Hindlimb muscle (tissue), 1 donor: ENCODE results near the gene GPHB5. TPM values are rescaled to one million over a fixed set of nuclear protein-coding genes. Genes with fewer than 3 reads are reported as not detected.
"Not testable (repeated sequence)": the region's sequence is repeated elsewhere in the genome, so short reads cannot be mapped to it uniquely, and the experiment has no call there.

Source experiments
- DNase-seq: peaks from one replicate; pipeline ENCODE4 v3.0.0-alpha.2; 2013
- polyA plus RNA-seq: library from polyadenylated mRNA; unstranded; fragments of 120-200 nt; gene quantifications from one replicate; pipeline ENCODE4 v1.2.1, GENCODE V29; 2013; ENCODE audit not compliant: insufficient read length

The GPHB5 gene, protein sequence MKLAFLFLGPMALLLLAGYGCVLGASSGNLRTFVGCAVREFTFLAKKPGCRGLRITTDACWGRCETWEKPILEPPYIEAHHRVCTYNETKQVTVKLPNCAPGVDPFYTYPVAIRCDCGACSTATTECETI
- not detected for polyA plus RNA-seq

DNA sequence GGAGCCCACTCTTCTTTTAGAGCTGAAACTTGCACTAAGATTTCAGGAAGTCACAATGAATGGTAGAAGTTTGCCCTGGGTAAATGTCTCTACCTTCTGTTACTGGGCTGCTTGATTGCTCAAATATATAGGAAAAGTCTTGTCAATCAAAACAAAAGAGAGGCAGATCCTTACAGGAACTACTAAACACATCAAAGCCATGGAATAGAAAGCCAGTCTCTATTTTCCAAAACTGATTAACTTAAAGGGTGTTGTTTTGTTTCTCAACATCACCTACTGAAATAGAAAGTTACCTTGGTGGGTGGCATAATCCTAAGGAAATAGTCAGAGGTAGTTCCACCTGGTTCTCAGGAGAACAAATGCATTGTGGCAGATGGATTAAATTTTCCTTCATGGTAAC lies at the start of gene GPHB5:
Gene GPHB5 (minus strand): TSS at position 101 of the 400 bp plus-strand sequence. CDS start 1,086 bp downstream, outside the sequence.
- no peak for DNase-seq

DNA sequence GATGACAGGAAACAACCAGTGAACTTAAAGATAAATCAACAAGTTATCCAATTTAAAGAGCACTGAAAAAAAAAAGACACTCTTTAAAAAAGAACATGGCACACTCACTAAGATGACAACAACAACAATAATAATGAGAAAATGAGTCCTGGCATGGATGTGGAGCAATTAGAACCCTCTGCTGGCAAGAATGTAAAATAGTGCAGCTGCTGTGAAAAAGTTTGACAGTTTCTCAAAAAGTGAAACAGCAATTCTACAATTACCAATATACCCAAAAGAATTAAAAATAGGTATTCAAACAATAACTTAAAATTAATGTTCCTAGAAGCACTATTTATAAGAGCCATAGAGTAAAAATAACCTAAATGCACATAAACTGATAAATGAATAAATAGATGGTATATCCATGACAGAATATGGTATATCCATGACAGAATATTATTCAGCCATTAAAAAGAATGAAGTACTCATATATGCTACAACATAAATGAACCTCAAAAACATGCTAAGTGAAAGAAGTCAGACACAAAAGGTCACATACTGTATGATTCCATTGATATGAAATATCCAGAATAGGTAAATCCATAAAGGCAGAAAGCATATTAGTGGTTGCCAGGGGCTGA lies 49.1 kb upstream of the GPHB5 start:
- DNase-seq: no peak

GRCh38 chr14:63362389-63362819 lies 43.7 kb upstream of the GPHB5 start:
- no peak for DNase-seq

- no peak for DNase-seq
Observed at GRCh38 chr14:63361790-63362189, 43.1 kb upstream of the GPHB5 start.

DNA sequence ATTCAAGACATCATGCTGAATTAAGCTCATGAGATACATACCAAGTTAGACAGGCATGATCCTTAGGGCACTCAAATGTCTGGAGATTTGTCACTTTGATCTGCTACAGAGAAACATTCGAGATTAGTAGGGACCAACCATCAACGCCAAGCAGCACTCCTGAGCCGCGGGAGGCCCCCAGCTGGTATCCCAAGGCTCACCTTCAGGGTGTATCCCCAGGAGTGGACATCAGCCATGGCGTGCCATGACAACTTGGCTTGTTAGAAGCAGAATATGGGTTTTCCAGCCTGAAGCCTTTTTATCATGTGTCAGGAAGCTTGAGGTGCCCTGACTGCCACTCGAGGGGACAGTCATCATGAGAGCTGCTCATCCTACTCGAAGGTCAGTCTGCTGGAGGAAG lies 39.1 kb upstream of the GPHB5 start:
- DNase-seq: no peak

- no peak for DNase-seq
Observed at GRCh38 chr14:63345826-63346225, 27.1 kb upstream of the GPHB5 start.

GRCh38 chr14:63344336-63344735 lies 25.6 kb upstream of the GPHB5 start:
- DNase-seq: no peak

DNA sequence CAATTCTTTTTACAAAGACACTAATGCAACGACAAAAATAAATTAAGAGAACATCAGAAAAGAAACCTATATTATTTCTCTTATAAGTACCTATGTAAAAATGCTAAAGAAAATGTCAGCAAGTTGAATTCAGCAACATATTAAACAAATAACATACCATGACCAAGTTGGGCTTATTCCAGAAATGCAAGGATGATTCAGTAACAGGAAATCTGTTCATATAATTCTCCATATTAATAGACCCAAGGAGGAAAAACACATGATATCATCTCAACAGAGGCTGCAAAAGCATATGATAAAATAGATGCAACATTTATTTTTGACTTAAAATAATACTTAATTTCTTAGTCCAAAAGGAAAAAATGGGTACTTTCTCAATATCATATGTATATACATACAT lies 25.1 kb upstream of the GPHB5 start:
- no peak for DNase-seq

DNA sequence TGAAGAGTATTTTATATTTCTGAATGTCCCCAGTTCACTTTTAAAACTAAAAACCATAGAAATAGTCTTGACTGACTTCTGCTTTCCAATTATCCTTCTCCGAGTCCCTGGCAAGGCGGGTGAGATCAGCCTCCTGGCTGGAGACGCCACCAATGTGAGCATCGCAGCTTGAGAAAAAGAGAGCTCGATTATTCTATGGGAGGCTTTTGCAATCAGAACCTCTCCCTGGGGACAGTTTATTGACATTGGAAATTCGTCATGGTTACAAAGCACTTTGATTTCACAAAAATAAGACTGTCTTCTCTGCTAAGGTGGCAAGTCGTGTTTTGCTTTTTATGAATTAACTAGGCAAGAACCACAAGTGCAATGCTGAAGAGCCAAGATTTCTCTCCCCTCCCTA lies 23.6 kb upstream of the GPHB5 start:
- DNase-seq: no peak

- no peak for DNase-seq
Observed at GRCh38 chr14:63328787-63329737, 10.3 kb upstream of the GPHB5 start.

GRCh38 chr14:63326840-63327239 lies 8.1 kb upstream of the GPHB5 start:
- no peak for DNase-seq

DNA sequence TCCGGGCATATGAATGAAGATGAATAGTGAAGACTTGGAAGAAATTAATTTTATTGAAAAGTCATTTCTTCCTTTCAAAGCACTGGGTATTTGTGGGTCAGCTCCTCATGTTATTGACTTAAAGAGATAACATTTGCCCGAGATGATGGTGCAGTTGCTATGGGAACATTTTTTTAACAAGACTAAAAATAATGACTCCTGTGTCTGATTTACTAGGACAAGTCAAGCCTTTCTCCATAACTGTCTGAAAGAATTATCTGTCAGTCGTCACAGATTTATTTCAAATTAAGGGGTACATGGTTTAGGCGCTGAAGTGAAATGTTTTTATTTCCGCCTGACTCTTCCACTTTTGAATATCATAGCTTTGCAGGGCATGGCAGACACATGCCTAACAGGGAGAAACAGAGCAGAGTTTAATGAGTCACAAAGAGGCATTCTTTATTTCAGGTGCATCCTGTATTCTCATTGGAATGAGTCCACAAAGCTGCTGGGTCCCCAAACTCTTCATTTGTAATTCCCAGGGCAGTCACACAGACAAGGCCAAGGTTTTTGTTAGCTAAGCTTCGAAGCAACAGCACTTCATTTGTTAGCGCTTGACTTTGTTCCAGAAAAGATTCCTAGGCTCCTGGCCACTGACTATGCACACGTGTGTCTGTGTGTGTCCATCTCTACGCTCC lies 4.3 kb upstream of the GPHB5 start:
- DNase-seq: peak; percentile 45

GRCh38 chr14:63322472-63322871 lies 3.7 kb upstream of the GPHB5 start:
- DNase-seq: no peak

DNA sequence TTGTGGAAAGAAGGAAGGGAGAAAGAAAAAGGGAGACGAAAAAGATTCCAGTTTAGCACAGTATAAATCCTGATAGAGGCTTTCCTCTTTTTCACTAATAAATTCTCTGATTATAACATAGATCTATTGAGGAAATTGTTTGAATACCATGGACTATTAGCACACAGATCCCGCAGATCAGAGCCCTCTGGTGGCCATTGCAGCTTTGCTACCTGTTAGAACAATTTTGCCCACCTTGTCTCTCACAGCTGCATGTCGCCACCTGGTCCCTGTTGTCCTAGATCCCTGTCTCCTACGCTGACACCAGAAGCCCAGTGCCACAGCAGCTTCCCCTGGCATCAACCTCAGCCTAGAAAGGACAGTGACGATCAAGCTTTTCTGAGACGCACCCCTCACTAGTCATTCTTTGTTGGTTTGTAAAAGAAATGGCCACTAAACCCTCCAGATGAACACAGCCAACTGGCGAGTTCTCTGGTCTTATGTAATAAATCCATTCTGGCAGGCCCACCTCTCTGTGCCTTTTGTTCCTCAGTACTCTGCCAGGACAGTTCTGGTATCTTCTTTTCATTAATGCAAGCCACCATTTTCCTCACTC lies 9.9 kb downstream of the GPHB5 start:
- DNase-seq: no peak

- not testable (repeated sequence) for DNase-seq
Observed at GRCh38 chr14:63304429-63304828, 14.3 kb downstream of the GPHB5 start.

- DNase-seq: peak; percentile 52
Observed at GRCh38 chr14:63301891-63302534, 16.7 kb downstream of the GPHB5 start.

DNA sequence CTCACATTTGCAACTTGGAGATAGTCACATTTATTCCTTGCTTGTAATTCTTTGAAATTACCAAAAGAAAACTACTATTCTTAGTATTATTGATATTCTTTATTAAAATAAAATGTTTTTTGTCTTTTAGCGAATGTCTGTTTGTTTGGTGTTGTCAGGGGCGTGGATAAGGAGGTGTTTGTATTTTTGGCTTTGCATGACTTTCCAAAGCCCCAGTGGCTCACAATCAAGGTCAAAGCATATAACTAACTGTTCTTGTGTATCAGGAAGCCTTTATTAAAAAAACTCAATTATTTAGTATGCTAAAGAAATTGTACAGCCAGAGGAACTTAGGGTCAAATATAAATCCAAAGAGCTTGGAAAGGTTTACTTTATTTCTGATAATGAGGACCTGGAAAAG lies 17.9 kb downstream of the GPHB5 start:
- no peak for DNase-seq

DNA sequence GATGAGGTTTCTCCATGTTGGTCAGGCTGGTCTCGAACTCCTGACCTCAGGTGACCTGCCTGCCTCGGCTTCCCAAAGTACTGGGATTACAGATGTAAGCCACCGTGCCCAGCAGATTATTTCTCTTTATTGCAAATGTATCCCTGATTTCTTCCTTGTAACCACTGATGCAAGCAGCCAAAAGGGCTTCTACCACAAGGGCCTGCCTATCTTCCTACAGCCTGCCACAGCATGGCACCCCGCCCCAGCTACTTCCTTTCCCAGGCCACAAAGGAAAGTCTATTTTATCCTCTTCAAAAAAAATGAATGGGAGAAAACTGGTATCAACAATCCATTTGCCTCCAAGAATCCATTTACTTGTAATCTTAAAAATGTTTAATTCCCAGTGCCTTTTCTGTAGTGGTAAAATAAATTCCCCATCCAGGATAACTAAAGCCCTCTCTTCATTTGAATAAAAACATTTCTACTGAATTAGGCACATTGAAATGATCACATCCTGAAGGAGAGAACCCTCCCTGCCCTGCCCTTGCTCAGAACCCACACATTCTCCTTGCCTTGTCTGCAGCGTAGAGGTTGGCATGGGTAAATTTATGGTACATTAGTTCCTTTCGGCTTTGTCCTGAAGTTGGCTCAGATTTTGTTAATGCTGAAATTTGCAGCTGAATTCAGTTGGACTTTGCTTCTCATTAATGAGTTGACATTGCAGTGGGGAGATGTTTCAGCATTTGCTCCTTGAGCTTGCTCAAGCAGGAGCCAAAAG lies 19.2 kb downstream of the GPHB5 start:
- no peak for DNase-seq

DNA sequence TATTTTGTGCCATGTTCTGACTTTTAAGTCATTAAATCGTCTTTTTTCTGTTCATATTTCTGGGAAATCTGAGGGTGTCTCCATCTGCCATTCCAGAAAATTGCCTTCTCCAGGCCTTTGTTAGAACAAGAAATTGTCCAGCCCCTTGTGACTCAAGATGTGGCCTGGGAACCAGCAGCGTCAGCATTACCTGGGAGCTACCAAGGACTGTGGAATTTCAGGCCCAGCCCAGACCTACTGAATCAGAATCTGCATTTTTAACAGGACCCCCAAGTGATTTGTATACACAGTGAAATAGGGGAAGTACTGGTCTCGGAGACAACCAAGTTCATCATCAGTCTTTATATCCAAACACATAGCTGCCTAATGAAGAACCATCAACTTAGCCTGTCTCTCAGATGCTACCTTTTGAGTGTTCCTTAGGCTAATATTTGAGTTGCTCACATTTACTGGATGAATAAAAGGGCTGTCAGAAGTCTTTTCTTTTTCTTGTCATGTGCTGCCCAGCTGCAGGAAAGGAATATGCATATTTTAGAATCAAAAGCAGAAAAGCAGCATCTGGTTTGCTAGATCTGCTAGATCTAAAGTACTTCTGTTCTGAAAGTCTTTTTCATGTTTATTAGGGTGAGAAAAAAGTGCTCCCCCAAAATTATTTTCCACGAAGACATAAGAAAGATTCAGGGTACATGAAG lies 21.2 kb downstream of the GPHB5 start:
- DNase-seq: no peak

GRCh38 chr14:63296060-63296563 lies 22.6 kb downstream of the GPHB5 start:
- DNase-seq: peak; percentile 71
